Eye (tissue), 1 donor: ENCODE data around the gene ACYP1.

Source experiments
- DNase-seq: peaks from one replicate; pipeline ENCODE4 v3.0.0-alpha.2; 2015

Gene ACYP1

DNA sequence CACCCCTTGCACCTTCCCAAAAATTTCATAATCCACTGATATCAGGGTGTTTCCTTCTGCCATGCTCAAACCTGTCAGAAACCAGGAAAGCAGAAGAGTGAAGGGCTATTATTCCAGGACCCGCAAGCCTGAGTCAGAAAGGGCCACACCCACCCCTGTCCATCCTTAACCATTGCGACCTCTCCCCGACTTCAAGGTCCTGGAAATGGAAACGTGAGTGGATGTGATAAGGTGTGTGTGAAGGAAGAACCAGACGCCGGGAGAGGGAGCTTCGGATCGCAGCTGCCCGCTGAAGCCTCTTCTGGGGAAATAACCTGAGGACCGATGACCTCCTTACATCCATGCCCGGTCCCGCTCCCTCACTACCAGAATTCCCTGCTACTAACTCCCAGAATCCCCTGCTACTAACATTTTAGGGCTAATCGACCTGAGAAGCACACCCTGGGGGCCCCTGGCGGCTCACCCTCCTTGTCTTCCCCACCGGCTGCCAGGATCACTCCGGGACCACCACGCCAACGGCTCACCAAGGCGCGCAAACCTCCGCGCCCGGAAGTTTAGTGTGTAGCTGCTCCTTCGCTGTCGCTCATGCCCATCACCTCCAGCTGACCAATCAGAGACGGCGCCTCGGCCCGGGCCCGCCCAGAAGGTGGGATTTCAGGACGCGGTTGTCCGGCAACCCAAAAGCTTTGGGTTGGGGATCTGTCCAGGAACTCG is at the start of gene ACYP1:
Gene ACYP1 (minus strand): TSS at position 534 of the 714 bp plus-strand sequence. CDS start 471 bp downstream, at position 63.
- DNase-seq, result peak; percentile 97

DNA sequence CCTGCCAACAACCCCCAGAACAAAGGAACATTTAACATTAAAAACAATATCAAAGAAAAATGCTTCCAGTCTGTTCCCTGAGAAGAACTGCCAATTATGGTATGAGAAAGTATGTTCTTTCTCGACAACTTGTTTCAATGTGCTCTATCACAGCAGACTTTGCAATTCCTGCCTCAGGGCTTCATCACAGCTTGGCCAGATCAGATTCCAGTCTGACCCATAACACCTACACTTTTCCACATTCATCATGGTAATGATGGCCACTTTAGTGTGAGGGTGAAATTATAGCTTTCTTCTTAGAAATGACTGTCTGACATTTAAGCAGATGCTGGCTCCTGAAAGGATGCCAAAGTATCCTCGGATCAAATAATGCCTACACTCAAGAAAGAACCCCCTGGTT is 46.1 kb upstream of the ACYP1 start:
- no peak for DNase-seq

DNA sequence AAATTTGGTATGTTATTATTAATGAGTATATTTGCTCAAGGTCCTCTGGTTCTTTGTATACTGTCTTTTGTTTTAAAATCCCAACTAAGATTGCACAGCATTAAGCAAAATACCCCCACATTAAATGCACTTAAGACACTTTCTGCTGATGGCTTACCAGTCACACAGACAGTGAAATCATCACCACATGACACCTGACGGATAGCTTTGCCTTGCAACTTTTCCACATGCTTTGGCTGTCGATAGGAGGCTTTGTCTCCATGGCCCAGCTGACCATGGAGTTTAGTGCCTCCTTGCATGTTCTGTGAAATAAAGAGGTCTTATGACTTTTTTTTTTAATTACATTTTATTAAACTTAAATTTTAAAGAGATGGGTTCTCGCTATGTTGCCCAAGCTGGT is 43.4 kb upstream of the ACYP1 start:
- no peak for DNase-seq

DNA sequence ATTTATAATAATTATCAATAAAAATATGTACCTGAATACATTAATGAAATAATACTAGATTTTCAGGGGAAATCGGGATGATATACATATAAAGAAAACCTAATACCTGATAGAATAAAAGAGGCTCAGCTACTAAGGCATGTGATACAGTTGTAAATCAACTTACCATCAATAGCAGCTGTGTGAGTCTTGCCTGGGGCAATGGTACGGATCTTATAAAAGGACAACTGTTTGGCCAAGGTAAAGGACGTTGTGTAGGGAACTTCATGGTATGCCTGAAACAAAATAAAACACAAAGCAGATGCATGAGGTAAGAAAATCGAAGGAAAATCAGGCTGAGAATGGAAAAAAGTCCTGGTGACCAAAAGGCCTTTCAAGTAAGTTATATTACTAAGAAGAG is 37.7 kb upstream of the ACYP1 start:
- no peak for DNase-seq

DNA sequence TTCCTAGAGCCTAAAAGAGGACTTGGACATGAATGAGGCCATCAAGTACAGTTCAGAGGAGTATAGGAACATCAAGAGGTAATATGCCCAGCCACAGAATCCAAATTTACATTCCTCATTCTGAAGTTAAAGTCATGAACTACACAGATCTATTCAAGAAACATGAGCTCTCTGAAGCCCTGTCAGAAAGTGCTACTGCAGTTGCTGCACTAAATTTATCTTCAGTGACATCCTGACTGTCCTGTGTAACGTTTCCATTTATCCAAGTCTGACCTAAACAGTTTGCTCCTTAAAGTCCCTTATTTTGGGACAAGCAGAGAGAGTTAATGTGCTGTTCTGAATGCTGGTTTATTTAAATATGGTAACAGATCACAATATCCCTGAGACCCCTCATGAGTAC is 34.9 kb upstream of the ACYP1 start:
- no peak for DNase-seq

DNA sequence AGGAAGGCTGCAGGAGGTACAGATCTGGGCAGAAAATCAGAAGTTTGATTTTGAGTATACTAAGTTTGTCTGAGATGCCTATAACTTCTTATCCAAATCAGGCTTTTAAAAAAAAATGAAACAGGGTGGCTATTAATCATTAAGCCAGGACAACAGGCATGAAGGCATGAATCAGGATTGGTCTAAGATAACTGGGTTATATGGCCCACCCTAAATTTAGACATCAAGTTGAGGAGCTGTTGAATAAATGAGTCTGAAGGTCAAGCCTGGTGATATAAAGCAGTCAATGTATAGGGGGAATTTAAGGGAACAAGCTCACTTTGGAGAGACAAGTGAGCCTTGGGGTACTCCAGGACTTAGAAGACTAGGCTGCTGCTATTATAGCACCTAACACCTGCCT is 34.4 kb upstream of the ACYP1 start:
- DNase-seq, result no peak

DNA sequence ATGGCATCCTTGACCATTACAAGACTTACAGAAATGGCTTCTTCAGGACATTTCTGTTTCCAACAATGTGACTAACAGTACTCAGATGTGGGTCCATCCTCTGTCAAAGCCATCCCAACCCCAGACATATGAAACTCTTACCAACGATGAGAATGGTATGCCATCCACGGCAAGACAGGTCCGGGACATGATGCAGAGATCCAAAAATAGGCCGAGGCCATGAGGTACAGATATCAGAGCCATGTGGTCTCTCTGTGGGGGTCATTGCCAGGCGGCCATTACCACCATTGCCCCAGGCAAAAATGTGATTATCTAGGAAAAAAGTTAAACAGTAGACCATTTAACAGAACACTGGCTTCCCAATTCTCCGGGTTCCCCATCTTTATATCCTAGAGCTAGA is 33.1 kb upstream of the ACYP1 start:
- DNase-seq, result no peak

DNA sequence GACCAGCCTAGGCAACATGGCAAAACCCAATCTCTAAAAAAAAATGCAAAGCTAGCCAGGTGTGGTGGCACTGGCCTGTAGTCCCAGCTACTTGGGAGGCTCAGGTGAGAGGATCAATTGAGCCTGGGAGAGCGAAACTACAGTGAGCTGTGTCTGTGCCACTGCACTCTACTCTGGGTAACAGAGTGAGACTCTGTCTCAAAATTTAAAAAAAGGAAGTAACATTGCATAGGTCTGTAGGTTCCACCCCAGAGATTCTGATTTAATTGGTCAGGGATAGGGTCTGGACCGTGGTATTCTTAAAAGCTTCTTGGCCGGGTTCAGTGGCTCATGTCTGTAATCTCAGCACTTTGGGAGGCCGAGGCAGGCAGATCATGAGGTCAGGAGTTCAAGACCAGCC is 31.9 kb upstream of the ACYP1 start:
- DNase-seq, result no peak

DNA sequence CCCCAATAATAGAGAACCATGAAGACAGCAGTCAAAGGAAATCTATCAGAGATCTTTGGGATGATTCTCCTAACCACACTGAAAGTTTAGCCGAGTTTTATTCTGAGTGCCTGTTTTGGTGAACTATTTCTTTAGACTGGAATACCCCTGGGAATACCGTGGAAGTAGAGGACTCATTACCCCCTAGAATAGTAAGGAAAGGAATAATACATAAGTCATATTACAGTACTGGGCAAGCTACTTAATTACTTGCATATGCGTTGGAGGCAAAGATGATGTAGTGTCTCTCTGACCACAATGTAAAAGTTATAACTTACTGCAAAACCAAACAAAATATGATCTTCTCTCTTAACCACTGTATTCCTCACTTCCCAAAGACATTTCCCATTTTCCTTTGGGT is 31.1 kb upstream of the ACYP1 start:
- DNase-seq, result no peak

DNA sequence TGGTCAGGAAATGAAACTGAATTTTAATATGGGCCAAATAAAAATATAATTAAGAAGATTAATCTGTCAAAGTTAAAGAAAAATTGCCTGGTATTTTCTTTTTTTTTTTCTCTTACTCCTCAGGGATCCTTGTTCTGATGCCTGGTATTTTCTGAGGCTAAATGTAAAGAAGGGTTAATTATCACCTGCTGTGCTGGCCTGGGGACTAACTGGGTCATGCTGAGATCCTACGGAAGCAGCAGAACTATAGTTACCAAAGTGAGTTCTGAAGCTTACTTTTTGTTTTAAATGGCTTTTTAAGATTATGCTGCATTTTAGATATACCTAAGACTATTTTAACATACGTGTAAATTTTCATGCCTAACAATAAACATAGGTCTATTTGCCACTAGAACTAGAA is 28.9 kb upstream of the ACYP1 start:
- no peak for DNase-seq

DNA sequence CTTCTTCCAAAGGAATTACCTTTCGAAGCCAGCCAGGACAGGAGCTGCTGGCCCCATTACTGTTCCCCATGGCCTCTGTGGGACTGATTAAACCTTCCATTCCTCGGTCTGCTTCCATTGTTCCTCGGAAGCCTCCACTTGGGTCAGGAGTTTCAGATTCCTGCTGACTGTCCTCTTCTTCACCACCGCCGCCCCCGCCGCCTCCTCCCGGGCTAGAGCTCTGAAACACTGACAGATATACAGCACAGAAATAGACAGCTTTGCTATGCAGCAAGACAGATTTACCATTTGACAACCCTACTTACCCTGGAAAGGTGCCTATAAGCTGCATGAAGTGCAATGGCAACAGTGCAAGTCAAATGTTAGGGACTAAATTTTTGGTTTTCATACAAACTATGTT is 27.4 kb upstream of the ACYP1 start:
- no peak for DNase-seq

DNA sequence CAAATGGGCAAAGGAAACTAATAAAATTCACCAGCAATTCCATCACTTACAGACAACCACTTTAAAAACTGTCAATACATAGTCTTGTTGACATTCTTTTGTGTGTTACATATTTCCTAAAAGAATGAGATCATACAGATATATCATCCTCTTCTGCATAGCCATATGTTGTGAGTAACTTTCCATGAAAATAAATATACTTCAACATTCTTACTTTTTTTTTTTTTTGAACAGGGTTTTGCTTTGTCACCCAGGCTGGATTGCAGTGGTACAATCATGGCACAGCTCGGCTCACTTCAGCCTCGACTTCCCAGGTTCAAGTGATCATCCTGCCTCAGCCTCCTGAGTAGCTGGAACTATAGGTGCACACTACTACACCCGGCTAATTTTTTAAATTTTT is 26.5 kb upstream of the ACYP1 start:
- no peak for DNase-seq

DNA sequence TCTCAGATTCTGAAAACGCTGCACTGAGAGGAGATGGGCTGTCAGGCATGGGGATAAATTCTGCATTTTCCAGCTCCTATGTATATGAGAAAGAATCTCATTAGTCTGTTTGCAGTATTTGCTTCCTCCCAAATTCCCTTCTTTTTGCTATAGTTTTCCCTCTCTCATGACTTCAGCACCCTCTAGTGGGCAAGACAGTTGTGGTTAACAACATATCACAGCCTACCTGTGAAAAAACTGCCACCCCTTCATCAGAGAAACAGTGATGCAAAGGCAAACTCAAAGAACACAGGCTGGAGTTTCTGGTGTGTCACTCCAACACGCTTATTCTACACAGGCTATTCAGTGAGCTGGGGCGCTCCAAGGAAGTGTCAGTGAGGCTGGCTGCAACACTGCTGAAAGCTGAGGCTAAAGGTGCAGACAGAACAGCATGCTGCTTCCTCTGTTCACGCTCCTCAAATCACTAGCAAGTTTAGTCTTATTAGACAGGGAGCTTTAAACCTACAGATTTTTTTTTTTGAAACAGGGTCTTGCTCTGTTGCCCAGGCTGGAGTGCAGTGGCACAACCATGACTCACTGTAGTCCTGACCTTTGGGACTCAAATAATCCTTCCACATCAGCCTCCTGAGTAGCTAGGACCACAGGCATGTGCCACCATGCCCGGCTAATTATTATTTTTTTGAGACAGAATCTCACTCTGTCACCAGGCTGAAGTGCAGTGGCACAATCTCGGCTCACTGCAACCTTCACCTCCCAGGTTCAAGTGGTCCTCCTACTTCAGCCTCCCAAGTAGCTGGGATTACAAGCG is 24.9 kb upstream of the ACYP1 start:
- peak; percentile 89 for DNase-seq

DNA sequence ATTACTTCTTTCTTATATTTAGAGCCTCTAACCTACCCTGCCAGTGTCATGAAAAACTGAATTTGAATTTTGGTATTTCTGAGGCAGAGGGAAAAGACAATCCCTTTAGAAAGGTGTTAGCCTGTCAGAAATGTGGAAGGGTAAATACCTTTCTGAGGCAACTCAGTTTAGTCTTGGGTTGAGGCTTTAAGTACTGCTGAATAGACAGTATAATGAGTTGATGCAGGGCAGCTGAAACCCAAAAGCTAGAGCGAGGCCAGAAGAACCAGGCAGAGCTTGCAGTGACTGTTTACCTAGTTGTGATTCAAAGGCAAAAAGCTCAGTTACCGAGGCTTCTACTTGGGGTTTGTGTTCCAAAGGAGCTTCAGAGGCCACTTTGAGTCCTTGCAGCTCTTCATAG is 24.3 kb upstream of the ACYP1 start:
- DNase-seq, result no peak

DNA sequence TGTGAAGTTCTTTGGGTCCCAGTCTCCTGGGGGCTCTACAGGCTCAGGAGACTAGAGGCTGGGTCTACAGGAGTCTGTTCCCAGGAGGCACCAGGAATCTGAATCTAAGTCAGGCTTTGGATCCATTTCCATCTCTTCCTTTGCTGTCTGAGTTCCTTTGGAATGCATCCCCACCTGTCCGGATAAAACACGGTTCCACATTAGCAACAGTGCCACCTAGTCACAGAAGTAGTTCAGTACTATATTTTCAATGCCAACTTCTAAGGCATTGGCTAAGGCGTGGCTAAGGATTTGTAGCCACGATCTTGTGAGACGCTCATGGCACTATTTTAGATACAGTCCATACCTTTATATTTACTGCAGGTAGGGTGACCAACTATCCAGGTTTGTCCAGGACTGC is 20.7 kb upstream of the ACYP1 start:
- DNase-seq, result no peak

DNA sequence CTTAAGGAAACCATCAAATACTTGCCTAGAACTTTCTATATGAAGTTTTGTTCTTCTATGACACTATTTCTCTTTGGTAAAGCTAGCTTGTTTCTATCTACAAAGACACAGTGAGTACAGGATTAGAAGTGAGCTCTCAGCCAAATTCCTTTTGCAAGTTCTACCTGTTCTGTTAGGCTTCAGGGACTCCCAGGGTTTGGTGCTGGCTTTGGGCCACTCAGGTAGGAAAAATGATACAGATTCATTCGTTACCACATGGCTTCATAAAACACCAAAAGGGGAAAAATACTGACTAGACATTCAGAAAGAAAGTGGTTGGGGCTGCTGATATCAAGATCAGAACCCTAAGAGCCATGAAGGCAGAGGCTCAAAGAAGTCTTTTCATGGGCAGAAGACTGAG is 19.4 kb upstream of the ACYP1 start:
- no peak for DNase-seq

DNA sequence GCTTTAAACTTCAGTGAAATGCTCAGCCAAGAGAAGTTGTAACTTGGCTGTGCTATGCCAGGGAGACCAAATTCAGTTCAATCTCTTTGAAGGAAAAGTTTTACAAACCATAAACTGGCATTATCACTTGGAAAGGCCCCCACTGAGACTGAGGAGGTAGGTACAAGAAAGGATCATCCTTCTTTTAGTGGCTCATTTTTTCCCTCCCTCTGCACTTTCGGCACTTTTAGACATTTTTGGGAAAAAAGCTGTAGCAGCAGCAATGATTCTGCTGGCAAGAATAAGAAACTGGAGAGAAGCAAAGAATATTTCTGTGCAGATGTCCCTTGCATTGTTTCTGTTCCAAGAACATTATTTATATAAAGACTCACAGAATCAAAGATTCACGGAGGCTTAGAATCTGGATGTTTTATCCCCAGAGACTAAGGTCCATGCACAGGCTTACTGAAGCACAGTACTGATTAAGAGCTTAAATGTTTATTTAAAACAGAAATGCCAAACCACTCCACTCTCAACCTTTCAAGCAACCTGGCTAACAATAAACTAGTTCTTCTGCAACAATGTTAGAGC is 17.9 kb upstream of the ACYP1 start:
- peak; percentile 26 for DNase-seq

DNA sequence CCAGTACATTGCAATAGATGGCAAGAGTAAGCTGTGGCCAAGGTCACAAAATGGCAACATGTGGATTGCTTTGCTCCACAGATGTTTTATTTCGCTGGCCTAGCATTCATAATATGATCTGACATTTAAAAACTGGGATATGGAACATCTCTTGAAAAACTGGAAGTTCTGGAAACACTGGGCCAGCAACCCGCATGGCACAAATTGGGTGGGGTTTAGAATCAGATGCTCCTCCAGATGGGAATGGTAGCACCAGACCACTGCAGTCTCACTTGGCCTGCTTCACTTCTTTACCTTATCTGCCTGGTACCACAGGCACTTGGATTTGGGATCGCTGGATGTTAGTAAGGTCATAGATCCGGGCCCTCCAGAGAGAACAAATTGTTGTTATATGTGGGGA is 15.7 kb upstream of the ACYP1 start:
- DNase-seq, result no peak

DNA sequence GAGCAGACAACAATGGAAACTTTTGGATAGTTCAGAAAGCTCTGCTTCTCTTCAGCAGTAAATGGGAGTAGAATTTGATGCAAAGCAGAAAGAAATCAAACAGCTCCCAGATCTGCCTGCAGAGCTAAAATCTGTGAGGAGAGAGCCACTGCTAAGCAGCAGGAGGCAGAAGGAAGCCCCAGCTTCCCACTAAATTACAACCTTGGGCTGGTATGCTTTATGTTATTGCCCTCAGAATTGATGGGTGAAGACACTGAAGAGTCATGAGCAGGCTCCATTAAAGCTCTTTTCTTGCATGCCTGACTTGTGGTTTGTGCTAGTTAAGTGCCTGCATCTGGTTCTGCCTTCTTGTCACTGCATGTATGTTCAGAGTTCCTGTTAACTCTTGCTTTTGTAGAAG is 14.0 kb upstream of the ACYP1 start:
- DNase-seq, result no peak

DNA sequence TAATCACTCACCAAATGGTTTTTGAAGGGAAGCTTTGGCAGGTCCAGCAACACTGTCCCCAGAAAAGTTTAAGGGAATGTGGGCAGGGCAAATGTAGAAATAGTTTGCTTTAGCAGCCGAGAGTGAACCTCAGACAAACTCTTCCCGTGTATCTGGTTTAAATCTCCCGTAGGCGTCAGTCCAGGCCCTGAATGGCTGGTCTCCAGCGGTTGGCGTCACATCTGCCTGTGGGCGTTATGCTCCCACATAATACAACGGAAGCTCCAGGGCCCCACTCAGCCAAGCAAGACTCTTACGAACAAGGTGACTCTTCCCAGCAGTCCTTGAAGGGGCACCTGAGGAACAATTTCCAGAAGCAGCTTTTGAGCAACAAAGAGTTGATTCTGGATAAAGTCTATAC is 6.6 kb upstream of the ACYP1 start:
- DNase-seq, result peak; percentile 58

DNA sequence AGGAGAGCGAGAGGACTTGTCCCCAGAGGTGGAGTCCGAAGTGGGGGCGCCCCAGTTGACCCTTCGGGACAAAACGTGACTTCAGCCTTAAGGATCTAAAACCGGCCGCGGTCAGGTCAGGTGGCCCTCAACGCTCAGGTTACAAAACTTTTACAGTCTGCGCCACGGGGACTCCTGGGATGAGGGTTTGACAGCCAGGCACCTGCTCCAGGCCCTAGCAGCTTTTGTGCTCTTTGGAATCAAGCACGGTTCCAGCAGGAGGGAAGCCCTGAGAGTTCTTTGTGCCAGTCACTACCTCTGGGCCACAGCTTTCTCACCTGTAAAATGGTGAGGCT is 6.0 kb upstream of the ACYP1 start:
- no peak for DNase-seq

DNA sequence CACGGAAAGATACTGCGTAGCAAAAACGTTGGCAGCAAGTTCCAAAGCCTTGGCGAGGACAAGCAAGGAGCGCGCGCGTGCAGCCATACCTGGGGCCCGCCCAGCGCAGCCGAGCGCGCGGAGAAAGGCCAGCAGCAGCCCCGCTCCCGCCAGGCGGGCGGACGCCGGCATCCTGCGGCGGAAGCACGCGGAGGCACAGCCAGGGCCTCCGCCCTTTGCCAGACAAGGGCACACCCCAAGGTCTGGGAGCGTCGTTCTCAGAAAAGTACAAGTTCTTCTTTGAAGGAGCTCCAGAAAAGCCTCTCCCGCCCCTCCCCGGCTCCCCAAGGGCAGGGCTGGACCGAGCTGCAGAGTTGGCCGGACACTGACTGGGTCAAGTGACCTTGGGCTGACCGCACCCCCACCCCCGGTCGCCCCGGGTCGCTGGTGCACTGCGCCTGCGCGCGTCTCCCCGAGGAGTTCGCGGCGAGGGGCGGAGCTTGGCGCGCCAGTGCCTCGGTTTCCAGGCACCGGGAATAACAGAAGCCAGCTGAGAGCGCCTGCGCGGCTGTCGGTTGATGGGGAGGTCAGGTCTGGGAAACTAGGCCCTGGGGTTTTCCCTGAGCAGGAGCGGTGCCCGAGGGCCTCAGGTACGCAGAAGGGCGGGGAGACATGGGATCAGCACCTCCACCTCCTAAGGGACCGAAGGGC is 5.4 kb upstream of the ACYP1 start, which contains the start of gene ZC2HC1C:
Gene ZC2HC1C (plus strand): TSS at position 521 of the 690 bp plus-strand sequence. CDS start 933 bp downstream, outside the sequence.
- peak; percentile 96 for DNase-seq

DNA sequence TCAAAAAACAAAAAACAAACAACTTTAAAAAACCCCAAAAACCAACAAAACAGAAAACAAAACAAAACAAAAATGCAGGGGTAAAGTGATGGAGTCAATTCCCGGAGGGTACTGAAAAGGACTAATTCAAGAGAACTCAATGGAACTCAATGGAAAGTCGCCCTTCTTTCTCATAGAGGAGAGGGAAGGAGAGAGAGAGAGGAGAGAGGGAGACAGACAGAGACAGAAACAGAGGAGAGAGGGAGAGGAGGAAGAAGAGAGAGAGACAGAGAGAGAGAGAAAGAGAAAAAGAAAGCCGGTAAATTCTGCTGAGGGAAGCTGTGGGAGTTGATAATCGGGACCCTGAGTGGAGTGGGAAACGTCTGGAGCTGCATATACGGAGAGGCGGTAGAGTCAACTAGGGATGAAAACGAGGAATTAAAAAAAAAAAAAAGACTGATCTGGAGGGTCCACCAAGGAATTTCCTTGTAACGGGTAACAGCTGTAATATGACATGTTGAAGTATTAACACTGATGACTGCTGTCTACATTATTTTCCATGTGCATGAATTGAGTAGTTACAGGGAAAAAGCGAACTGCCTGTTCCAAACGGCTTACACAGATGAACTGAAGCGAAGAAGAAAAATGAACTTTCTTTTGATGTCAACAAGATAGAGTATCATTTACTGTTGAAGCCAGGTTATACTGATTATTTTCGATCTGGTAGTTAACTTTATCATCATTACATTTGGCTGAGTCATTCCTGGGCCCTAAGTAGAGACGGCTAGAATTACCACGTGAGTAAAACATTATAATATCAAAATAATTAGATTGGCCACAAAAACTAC is 4.7 kb upstream of the ACYP1 start:
- DNase-seq, result peak; percentile 77
